GM12892 (cell line): ENCODE data around the gene DPYD.

Experiments
- POLR2A ChIP-seq: IDR thresholded peaks from 2 replicates; pipeline ENCODE4 v1.6.1; 2011; ENCODE audit warnings: low read depth, low read length, control low read depth
- POLR2AphosphoS5 ChIP-seq: IDR thresholded peaks from 2 replicates; pipeline ENCODE4 v1.6.1; 2011; ENCODE audit warnings: low read depth, low read length, control low read depth
- TAF1 ChIP-seq: IDR thresholded peaks from 2 replicates; pipeline ENCODE4 v1.6.1; 2011; ENCODE audit warnings: low read depth, mild to moderate bottlenecking, control low read depth, low read length, borderline replicate concordance

- TF ChIP-seq TAF1 (no peak), POLR2AphosphoS5 (no peak), POLR2A (no peak)
These were observed 823.4 kb downstream of the DPYD start for GRCh38 chr1:97097404-97097925.
